GM19099 (cell line): ENCODE results near the gene ADAM23.

Experiments used
- POLR2A ChIP-seq: IDR thresholded peaks from 3 replicates; pipeline ENCODE4 v1.6.1; 2011; ENCODE audit warnings: low read depth; ENCODE audit not compliant: insufficient read length; ENCODE audit errors: extremely low read depth

Gene ADAM23

GRCh38 chr2:206521115-206521514 lies 77.8 kb downstream of the ADAM23 start:
- TF ChIP-seq POLR2A = no peak

- no peak for TF ChIP-seq POLR2A
Measured at GRCh38 chr2:206521612-206522011, 78.3 kb downstream of the ADAM23 start.

- no peak for TF ChIP-seq POLR2A
Measured at GRCh38 chr2:206526416-206526815, 83.1 kb downstream of the ADAM23 start.

GRCh38 chr2:206527153-206527552 lies 83.8 kb downstream of the ADAM23 start:
- TF ChIP-seq POLR2A = no peak

DNA sequence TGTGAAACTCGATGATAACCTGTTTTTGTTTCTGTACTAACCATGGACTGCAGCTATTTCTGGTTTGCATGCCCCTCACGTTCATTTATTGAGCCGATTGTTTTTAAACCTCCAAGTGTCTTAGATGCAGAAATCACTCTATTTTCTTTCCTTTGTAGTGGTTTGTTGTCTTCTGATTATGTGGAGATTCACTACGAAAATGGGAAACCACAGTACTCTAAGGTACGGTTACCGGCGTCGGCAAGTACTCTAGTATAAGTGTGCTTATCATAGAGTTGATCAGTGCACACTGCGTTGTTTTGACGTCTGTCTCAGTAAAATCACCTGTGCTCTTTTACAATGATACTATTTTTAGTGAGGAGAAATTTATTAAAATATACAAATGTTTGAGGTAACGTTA lies 87.4 kb downstream of the ADAM23 start:
- TF ChIP-seq POLR2A = no peak

GRCh38 chr2:206531996-206532543 lies 88.7 kb downstream of the ADAM23 start:
- no peak for TF ChIP-seq POLR2A

DNA sequence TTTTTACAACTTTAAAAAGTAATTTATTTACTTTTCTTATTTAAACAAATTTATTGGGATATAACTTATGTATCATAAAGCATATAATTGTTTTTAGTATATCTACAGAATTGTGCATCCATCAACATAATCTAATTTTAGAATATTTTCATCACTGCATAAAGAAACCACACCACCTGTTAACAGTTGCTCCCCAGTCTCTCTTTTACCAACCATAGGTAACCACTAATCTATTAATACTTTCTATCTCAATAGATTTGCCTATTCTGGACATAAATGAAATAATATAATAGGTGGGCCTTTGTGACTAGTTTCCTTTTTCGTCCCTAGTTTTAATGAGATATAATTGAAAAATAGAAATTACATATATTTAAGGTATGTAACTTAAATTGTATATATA lies 90.6 kb downstream of the ADAM23 start:
- TF ChIP-seq POLR2A = no peak

DNA sequence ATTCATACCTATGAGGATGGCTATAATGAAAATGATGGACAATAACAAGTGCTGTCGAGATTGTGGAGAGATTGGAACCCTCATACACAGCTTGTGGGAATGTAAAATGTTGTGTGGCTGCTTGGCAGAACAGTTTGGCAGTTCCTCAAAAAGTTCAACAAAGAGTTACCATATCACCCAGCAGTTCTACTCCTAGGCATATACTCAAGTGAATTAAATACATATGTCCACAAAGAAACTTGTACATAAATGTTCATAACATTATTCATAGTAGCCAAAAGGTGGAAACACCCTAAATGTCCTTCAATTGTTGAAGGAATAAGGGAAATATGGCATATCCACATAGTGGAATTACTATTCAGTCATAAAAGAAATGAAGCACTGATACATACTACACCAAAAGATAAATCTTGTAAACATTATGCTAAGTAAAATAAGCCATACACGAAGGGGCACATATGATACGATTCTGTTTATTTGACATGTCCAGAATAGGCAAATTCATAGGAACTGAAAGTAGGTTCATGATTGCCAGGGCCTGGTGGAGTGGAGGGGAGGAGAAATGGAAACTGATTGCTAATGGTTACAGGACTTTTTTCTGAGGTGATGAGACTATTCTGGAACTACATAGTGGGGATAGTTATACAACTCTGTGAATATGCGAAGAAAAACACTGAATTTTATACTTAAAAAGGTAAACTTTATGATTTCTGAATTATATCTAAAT lies 92.1 kb downstream of the ADAM23 start:
- no peak for TF ChIP-seq POLR2A

DNA sequence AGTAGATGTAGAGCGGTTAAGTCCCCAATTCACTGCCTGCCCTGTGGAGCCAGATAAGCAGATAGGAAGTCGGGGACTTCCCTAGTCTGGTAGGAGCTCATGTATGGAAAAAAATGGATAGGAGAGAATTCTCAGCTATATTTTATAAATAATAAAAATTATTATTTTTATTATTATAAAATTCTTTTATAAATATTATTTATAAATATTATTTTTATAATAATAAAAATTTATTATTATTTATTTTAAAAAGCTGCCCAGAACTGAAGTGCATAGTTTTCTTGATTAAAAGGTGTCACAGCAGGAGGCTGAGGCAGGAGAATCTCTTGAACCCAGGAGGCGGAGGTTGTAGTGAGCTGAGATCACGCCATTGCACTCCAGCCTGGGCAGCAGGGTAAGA lies 97.4 kb downstream of the ADAM23 start:
- TF ChIP-seq POLR2A = no peak

- TF ChIP-seq POLR2A = no peak
Measured at GRCh38 chr2:206543073-206543472, 99.7 kb downstream of the ADAM23 start.

DNA sequence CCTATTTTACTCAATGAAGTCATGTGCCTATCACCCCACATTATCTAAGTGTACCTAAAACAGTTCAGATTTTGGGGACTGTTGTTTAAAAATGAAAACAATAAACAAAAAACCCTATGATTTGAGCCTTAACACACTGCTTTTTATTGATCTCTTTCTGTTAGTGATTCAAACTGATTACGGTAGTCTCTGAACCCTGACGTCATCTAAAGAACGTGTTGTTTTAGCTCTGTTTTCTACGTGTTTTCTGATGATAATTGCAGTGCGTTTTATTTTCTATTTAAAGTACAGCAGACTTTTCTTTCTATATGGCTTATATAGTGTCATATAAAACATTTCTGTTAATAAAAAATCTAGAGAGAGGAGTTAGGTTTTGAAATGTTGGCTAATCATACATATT lies 105.1 kb downstream of the ADAM23 start:
- no peak for TF ChIP-seq POLR2A

- TF ChIP-seq POLR2A = no peak
Measured at GRCh38 chr2:206555721-206556120, 112.4 kb downstream of the ADAM23 start.

DNA sequence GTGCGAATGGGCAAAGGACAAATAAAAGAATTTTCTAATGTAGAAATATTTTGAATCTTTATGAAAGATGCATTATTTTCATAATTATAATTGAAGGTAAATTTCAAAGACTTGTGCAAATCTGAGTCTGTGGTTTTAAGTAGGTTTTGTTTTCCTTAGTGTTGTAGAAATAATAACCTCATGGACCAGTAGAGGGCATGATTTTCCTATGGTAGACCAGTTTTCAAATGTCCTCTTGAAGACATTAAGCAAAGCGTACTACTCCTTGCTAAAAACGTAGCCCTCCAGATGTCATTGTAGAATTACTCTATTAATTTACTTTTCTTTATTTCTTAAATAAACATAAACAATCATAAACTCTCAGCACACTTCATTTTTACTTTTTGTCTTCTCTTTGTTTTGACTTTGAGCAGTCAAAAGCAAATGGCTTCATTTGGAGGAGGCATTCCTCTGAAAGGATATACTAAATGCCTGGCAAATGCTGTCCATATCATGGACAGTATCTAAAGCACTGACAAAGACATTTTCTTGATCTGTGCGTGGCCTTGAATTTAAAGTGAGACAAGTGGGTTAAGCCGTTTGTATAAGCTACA lies 113.1 kb downstream of the ADAM23 start:
- no peak for TF ChIP-seq POLR2A

- no peak for TF ChIP-seq POLR2A
Measured at GRCh38 chr2:206557321-206557720, 114.0 kb downstream of the ADAM23 start.

DNA sequence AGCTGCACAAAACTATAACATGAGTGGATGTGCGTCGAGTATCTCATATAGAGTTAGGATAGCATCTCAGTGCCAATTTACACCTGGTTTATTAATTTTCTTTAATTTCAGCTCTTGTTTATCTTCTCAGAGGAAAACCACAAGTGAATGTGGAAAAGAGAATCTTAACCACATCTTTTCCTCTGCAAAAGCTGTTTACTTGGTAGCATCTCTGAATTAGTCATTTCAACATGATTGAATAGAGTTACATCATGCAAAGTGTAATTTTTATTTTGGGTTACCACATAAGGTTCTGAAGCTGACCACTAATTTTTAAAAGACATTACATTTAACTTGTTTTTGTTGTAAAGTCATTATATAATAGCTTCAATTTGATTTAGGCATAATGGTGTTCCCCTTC lies 115.2 kb downstream of the ADAM23 start:
- no peak for TF ChIP-seq POLR2A

- TF ChIP-seq POLR2A = no peak
Measured at GRCh38 chr2:206561962-206562361, 118.6 kb downstream of the ADAM23 start.

DNA sequence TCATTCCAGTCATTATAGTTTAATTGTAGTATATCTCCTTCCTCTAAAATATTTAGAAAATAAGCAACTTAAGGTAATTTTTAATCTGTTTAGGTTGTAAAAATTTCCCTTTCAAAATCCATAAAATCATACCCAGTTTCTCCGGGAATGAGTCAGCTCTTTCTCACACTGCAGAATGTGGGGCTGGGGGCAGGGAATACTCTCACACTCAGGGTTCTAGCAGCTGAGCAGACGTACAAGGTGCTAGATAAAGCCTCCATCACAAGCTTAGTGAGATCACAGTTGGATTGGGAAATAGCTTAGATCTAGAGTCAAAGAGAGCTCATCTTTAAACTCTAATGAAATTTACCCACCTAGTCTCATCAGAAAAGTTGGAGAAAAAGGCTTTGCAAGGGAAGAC lies 119.0 kb downstream of the ADAM23 start:
- TF ChIP-seq POLR2A = no peak

DNA sequence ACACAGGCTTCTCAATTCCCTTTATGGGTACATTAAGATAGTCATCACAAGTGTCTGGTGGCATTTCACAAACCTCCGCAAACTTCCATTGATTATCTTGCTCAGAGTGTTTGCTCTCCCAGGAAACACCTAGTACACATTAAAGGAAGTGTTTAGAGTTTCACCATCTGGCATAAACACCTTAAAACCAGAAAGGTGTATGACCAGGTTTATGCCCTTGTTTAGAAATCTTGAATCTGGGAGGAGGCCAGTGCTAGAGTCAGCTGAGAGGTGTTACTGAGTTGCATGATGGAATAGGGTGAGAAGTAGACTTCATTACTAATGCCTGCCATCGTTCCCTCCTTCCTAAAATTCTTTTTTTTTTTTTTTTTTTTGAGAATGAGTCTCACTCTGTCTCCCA lies 120.0 kb downstream of the ADAM23 start:
- no peak for TF ChIP-seq POLR2A
